Mononuclear cell (primary cell): ENCODE measurements around the gene SMOC2. TPM values are rescaled to one million over a fixed set of nuclear protein-coding genes. Genes with fewer than 3 reads are reported as not detected.

Experiments
- H3K27me3 ChIP-seq: 2 replicates; pipeline ENCODE4 v1.6.0; 2011; ENCODE audit warnings: low read length, control low read depth; ENCODE audit not compliant: insufficient read depth
- H3K4me1 ChIP-seq: 2 replicates; pipeline ENCODE4 v1.5.1; 2011; ENCODE audit warnings: mild to moderate bottlenecking, low read length, control low read depth; ENCODE audit not compliant: insufficient read depth
- H3K4me3 ChIP-seq: 2 replicates; pipeline ENCODE4 v1.5.1; 2011; ENCODE audit warnings: mild to moderate bottlenecking, low read length, moderate library complexity
- H3K9me3 ChIP-seq: 2 replicates; pipeline ENCODE4 v1.5.1; 2011; ENCODE audit warnings: low read depth, mild to moderate bottlenecking, control low read depth, low read length
- total RNA-seq: library from RNA; depleted of rRNA; stranded (reverse); fragments of >200 nt; gene quantifications from one replicate; pipeline ENCODE4 v1.2.3, GENCODE V29; 2012

SMOC2 gene
- total RNA-seq, 1 donor, result not detected

- no peaks in the 10 kb centered on the region for H3K4me1 ChIP-seq
- H3K4me3 ChIP-seq, result no peak overlapping the region
- no peaks in the 10 kb centered on the region for H3K27me3 ChIP-seq
- H3K9me3 ChIP-seq, result no peaks in the 10 kb centered on the region
Observed at GRCh38 chr6:168638468-168639271, 197.7 kb downstream of the SMOC2 start.

GRCh38 chr6:168640181-168640580 lies 199.2 kb downstream of the SMOC2 start:
- Histone ChIP-seq H3K4me1 (no peaks in the 10 kb centered on the region), H3K27me3 (no peaks in the 10 kb centered on the region), H3K4me3 (no peak overlapping the region), H3K9me3 (no peaks in the 10 kb centered on the region)

DNA sequence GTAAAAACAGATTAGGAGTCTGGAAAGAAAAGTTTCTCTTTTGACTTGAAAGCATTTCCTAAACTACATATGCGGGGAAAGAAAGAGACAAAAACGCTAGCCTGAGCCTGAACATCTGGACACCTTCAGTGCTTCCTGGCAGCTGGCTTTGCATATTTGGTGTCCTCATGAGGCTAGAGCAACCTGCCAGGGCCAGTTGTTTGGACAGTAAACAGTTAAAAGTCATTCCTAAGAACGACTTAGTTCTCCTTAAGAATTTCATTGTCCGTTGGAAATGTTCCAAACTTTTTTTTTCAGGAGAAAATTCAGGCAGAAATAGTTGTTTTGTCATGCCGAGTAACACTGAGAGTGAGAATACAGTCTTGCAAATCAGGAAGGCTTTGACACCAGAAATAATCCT lies 199.8 kb downstream of the SMOC2 start:
- no peaks in the 10 kb centered on the region for H3K27me3 ChIP-seq
- H3K4me1 ChIP-seq, result no peaks in the 10 kb centered on the region
- no peaks in the 10 kb centered on the region for H3K9me3 ChIP-seq
- H3K4me3 ChIP-seq, result no peak overlapping the region

DNA sequence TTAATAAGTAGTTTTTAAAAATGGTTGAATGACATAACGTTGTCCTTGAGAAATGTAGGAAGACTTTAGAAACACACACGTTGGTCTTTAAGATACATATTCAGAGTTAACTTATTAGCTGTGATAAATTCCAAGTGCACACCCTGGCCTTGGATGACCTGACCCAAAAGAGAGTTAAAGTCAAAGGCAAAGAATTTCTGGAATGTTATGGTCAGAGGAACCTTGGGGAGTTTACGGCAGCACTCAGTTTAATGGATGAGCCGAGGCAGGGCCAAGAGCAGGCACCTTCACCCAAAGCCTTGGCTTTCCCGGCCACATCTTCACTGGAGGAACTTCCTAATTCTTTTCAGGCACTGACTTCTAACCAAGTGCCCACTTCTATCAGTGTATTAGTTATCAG lies 200.5 kb downstream of the SMOC2 start:
- Histone ChIP-seq H3K4me1 (no peaks in the 10 kb centered on the region), H3K27me3 (no peaks in the 10 kb centered on the region), H3K9me3 (no peaks in the 10 kb centered on the region), H3K4me3 (no peak overlapping the region)

- no peaks in the 10 kb centered on the region for H3K9me3 ChIP-seq
- no peaks in the 10 kb centered on the region for H3K4me1 ChIP-seq
- no peaks in the 10 kb centered on the region for H3K27me3 ChIP-seq
- no peak overlapping the region for H3K4me3 ChIP-seq
Observed at GRCh38 chr6:168643401-168643800, 202.4 kb downstream of the SMOC2 start.

- H3K4me1 ChIP-seq, result no peaks in the 10 kb centered on the region
- H3K27me3 ChIP-seq, result no peaks in the 10 kb centered on the region
- H3K9me3 ChIP-seq, result no peaks in the 10 kb centered on the region
- H3K4me3 ChIP-seq, result no peak overlapping the region
Observed at GRCh38 chr6:168645326-168645725, 204.3 kb downstream of the SMOC2 start.

DNA sequence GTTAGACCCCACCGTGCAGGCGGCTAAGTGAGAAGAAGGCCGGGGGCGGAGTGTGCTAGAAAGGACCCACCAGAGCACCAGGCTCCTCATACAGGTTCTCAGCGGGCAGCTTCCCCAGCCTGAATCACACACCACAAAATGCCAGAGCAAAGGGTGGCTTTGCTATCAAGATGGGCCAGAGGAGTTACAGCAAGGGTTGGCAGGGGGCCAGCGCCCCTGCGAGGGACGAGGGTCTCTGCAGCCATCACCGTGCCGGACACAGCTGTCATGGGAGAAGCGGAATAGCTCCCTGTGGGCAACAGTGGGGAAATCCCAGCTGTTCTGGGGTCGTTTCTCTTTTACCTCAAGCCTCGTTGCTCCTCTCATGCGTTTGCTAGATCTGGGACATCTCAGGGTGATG lies 206.3 kb downstream of the SMOC2 start:
- Histone ChIP-seq H3K9me3 (no peaks in the 10 kb centered on the region), H3K27me3 (no peaks in the 10 kb centered on the region), H3K4me3 (no peak overlapping the region), H3K4me1 (no peaks in the 10 kb centered on the region)

GRCh38 chr6:168648240-168649125 lies 207.5 kb downstream of the SMOC2 start:
- H3K4me1 ChIP-seq, result no peaks in the 10 kb centered on the region
- H3K27me3 ChIP-seq, result no peaks in the 10 kb centered on the region
- no peaks in the 10 kb centered on the region for H3K9me3 ChIP-seq
- no peak overlapping the region for H3K4me3 ChIP-seq

- H3K4me3 ChIP-seq, result no peak overlapping the region
- H3K27me3 ChIP-seq, result no peaks in the 10 kb centered on the region
- H3K4me1 ChIP-seq, result no peaks in the 10 kb centered on the region
- H3K9me3 ChIP-seq, result no peaks in the 10 kb centered on the region
Observed at GRCh38 chr6:168649209-168649608, 208.2 kb downstream of the SMOC2 start.

DNA sequence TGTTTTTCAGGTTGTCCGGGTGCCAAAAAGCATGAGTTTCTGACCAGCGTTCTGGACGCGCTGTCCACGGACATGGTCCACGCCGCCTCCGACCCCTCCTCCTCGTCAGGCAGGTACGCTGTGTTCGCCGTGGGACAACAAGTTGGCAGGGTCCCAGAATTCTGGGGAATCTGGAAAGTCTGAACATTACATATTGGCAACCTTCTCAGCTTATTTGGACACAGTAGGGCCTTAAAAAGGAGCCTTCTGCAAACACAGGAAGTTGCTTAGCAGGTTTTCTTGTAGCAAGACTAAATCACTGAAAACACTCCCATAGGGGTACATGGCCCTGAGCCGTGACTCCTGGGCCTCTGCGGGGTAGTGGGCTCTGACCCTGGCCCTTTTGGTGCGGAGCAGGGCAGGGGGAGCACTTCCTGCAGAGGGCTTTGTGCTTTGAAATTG lies 209.7 kb downstream of the SMOC2 start:
- no peaks in the 10 kb centered on the region for H3K27me3 ChIP-seq
- no peak overlapping the region for H3K4me3 ChIP-seq
- no peaks in the 10 kb centered on the region for H3K4me1 ChIP-seq
- no peaks in the 10 kb centered on the region for H3K9me3 ChIP-seq

- Histone ChIP-seq H3K9me3 (no peaks in the 10 kb centered on the region), H3K4me3 (no peak overlapping the region), H3K27me3 (no peaks in the 10 kb centered on the region), H3K4me1 (no peaks in the 10 kb centered on the region)
Observed at GRCh38 chr6:168655462-168656152, 214.6 kb downstream of the SMOC2 start.

DNA sequence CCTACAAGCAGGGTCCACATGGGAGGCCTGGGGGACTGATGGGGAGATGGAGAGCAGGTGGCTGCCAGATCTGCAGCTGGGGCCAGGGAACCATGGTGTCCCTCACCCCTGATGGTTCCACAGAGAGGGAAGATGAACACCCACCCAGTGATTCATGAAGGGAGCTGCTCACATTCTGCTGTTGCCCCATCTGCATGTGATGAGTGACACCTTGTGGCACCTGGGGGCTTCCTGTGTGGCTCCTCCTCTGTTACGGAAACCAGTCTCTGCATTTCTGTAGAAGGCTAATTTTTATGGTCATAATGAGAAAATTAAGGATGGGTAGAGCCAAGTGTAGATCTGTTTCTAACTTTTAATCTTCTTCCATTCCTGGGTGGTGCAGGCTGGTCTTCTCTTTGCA lies 217.1 kb downstream of the SMOC2 start:
- Histone ChIP-seq H3K9me3 (no peaks in the 10 kb centered on the region), H3K4me3 (no peak overlapping the region), H3K4me1 (no peaks in the 10 kb centered on the region), H3K27me3 (no peaks in the 10 kb centered on the region)

DNA sequence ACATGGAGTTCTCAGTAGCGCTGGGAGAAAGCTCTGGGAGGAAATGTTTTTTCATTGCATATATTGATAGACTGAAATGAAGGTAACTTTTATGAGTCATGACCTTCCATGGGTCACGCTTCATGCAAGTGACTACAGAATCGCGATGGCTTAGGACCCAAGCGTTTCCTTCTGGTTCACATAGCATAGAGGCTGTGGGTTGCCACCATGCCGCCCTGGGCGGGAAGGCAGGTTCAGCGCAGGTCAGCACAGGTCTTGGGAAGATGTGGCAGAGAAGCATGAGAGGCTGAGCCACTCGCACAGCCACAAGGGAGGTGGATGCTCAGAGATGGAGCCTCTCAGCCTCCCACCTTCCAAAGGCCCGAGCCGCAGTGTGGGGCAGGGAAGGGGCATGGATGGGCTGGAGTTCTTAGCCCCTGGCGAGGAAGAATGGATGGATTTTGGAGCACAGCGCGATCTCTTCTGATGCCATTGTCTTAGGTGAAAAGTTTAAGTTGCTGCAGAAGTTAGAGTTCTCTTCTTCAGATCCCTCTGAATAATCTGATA lies 219.5 kb downstream of the SMOC2 start:
- no peaks in the 10 kb centered on the region for H3K4me1 ChIP-seq
- H3K27me3 ChIP-seq, result no peaks in the 10 kb centered on the region
- H3K4me3 ChIP-seq, result no peak overlapping the region
- H3K9me3 ChIP-seq, result no peaks in the 10 kb centered on the region

DNA sequence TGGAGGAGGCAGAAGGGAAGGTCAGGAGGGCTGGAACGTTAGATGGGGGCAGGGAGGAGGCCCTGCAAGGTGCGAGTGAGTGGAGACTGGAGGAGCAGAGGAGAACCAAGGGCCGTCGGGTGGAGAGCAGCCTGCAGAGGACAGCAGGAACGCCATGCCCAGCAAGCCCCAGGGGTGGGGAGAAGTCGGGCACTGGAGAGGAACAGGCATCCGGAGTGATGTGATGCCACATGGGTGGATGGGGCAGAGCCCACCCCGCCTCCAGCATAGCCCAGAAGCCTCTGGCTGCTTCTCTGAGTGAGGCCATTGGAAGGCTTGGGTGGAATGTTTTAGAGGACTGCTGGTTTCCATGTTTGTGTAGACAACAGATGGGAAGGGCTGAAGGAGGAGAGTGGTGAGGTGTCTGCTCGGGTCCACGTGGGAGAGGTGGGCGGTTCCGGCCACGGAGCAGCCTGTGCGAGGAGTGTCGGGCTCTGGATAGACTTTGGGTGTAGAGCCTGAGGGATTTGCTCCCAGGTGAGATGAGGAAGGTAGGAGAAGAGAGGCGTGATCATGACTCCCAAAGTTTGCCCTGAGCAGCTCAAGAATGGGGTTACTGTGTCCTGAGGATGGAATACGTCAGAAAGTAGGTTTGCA lies 221.4 kb downstream of the SMOC2 start:
- no peak overlapping the region for H3K4me3 ChIP-seq
- H3K27me3 ChIP-seq, result no peaks in the 10 kb centered on the region
- H3K9me3 ChIP-seq, result no peaks in the 10 kb centered on the region
- no peaks in the 10 kb centered on the region for H3K4me1 ChIP-seq
